T-helper 2 cell treated with Interferon-gamma antibody and Interleukin-4, amounts not matched to agents 100 ng/mL and 5 ng/mL, for 36 hours (primary cell): ENCODE measurements around the gene YAF2. TPM values are rescaled to one million over a fixed set of nuclear protein-coding genes. Genes with fewer than 3 reads are reported as not detected.
"Not testable (repeated sequence)": the region's sequence is repeated elsewhere in the genome, so short reads cannot be mapped to it uniquely, and the experiment has no call there.

ENCODE experiments used
- intact Hi-C: fragments of 100-400 bp; cut with micrococcal nuclease; formaldehyde crosslinking; loops from one replicate; pipeline ENCODE4 v1.15.1; 2023
- total RNA-seq: library from RNA; stranded (reverse); gene quantifications from 2 replicates; pipeline ENCODE4 v1.2.3, GENCODE V29; 2022

YAF2 gene
- total RNA-seq, 1 donor from 2014 or later, result 37.0 TPM

DNA sequence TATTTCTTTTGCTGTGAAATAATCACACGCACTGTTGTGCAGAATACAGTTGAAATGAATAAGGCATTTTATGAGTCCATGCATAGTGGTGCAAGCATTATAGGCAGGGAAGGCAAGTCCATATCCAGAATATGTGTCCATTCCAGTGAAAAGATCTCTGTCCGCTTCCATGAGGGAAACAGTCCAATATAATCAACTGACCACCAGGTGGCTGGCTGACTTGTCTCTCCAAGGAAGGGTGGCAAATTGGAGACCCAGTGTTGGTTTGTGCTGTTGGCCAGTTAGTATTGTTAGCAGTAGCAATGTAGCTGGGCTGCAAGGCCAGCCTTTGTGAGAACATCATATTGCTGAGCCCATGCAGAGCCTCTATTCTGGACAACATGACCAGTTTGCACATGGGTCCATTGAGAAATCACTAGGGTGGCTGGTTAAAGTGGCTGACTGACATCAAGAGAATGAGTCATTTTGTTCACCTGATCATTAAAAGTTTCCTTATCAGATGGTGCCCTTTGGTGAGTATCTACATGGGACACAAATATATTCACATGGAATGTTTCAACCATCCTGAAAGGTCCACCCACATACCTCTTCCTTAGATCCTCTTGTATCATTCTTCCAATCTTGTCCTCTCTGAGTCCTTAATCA is 17.3 kb upstream of the YAF2 start:
- intact Hi-C loops, result no loop called here

GRCh38 chr12:42252645-42253044 is 14.6 kb upstream of the YAF2 start:
- intact Hi-C loops, result not testable (repeated sequence)

DNA sequence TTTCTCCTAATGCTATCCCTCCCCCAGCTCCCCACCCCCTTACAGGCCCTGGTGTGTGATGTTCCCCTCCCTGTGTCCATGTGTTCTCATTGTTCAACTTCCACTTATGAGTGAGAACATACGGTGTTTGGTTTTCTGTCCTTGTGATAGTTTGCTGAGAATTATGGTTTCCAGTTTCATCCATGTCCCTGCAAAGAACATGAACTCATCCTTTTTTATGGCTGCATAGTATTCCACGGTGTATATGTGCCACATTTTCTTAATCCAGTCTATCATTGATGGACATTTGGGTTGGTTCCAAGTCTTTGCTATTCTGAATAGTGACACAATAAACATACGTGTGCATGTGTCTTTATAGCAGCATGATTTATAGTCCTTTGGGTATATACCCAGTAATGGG is 11.0 kb upstream of the YAF2 start:
- intact Hi-C loops, result not testable (repeated sequence)

- intact Hi-C loops, result no loop called here
These were observed 2.2 kb upstream of the YAF2 start for GRCh38 chr12:42240131-42240750.

DNA sequence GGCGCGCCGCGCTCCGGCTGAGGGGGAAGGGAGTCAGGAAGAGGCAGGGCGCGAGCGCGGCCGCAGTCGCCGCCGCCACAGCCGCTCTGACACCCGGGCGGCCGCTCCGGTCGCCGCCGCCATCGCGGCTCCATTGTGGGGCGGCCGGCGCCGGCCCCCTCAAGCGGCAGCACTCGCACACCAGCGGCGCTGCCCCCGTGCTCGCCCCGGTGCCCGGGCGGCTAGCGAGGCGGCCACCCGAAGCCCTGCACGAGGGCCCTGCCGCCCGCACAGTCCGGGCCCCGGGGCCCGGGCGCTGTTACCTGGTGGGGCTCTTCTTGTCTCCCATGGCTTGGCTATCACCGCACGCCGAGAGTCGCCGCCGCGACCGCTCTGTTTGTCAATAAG is 202 bp downstream of the YAF2 start:
- intact Hi-C loops, result loop anchor here (1.0 kb wide), 3 partner anchors 88 to 140 kb away; partner anchors contain the start of genes GXYLT1, PPHLN1 and ZCRB1

- intact Hi-C loops, result loop anchor here (1.0 kb wide), 2 partner anchors 93 to 139 kb away; partner anchors contain the start of gene GXYLT1
These were observed 796 bp downstream of the YAF2 start for GRCh38 chr12:42237052-42237852.

DNA sequence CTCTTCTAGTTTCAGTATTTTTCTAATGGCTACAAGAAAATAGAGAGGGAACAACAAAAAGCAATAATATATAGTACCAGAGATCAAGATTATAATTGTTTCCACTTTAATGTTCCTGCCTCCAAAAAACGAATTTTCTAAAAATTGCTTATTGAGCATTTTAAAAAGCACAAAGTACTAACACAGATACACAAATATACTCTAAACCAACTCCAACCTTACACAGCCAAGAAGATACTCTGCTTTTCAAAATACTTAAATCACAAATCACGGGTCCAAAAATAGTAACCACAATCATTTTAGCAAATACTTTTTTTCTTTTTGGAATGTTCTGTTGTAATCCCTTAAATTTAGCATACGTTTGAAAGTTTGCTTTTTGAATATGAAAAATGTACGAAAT is 2.0 kb downstream of the YAF2 start:
- intact Hi-C loops, result no loop called here

DNA sequence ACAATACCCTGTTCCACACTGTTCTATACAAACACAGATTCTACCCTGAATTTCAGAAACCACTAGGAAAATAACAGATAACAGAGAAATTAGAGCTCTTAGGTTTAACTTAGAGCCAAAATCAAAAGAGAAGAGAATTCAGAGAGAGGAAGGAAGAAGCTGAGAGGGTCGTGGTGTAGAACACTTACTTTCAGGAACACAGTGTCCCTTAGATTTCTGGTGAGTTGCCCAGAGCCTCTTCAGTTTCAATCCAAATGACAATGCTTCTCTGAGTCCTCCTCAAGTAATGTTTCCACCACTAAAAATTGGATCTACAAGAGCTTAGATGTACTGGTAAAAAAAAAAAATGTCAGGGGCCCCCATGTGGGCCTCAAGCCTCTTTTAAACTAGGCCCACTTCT is 2.6 kb downstream of the YAF2 start:
- intact Hi-C loops, result no loop called here

- intact Hi-C loops, result no loop called here
These were observed 3.1 kb downstream of the YAF2 start for GRCh38 chr12:42234970-42235369.

DNA sequence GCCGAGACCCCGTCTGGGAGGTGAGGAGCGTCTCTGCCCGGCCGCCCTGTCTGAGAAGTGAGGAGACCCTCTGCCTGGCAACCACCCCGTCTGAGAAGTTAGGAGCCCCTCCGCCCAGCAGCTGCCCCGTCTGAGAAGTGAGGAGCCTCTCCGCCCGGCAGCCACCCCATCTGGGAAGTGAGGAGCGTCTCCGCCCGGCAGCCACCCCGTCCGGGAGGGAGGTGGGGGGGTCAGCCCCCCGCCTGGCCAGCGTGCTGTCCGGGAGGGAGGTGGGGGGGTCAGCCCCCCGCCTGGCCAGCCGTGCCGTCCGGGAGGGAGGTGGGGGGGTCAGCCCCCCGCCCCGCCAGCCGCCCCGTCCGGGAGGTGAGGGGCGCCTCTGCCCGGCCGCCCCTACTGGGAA is 10.5 kb downstream of the YAF2 start:
- intact Hi-C loops, result not testable (repeated sequence)

GRCh38 chr12:42224501-42224900 is 13.5 kb downstream of the YAF2 start:
- intact Hi-C loops, result not testable (repeated sequence)

- intact Hi-C loops, result no loop called here
These were observed 15.3 kb downstream of the YAF2 start for GRCh38 chr12:42222724-42223123.

- intact Hi-C loops, result no loop called here
These were observed 16.3 kb downstream of the YAF2 start for GRCh38 chr12:42221726-42222125.

DNA sequence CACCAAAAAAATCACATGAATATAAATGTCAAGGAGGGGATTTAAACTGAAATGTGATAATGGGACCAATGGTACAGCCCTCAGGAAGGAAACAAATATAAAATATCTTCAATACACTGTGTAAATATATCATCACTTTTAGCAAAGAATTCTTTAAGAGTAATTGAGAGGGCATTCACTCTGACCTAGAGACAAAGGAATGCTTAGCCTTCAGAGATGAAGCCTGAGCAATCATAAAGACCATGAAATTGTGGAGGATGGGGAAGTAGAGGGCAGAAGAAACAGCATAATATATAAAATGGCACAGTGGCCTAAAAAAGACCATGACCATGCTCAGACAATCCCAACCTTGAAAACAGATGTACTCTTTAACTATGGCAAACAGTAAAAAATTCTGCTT is 20.4 kb downstream of the YAF2 start:
- intact Hi-C loops, result no loop called here

DNA sequence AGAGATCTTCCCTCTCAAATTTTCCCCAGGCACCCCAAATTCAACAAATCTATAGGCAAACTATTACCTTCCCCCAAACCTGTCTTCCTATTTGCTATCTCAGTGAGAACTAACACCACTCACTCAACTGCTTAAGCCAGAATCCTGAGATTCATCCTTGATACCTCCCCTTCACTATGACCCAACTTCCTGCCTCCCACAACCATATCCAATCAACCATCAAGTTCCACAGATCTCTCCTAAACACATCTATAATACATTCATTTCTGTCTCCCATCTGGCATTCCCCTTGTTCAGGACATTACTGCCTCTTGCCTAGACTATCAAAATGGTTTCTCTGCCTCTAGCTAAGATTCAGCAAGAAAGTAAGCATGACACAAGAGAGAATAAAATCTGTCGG is 21.3 kb downstream of the YAF2 start:
- intact Hi-C loops, result no loop called here

DNA sequence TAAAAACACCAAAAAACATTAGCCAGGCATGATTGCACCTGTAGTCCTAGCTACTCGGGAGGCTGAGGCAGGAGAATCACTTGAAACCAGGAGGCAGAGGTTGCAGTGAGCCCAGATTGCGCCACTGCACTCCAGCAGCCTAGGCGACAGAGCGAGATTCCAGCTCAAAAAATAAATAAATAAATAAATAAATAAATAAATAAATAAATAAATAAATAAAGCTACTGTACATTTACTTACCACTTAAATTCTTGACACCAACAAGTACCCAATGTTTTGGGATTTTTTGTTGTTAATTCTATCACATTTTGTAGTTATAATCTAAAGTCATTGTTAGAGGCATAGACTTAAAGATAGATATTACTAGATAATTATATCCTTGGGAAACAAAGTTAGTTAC is 22.3 kb downstream of the YAF2 start:
- intact Hi-C loops, result not testable (repeated sequence)

DNA sequence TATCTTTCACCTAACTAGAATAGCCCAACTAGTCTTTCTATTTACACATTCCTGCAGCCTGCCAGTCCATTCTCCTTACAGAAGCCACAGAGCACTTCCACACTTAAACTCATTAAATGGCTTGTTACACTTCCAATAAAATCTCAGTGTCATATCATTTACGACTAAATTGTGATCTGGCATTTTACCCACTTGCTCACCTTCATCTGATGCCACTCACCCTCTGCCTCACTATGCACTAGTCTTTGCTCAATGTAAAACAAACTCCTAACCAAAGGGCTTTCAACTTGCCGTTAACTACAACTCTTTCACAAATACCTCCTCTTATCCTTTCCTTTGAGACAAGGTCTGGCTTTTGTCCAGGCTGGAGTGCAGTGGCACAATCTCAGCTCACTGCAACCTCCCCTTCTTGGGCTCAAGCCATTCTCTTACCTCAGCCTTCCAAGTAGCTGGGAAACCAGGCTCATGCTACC is 24.1 kb downstream of the YAF2 start:
- intact Hi-C loops, result no loop called here

GRCh38 chr12:42213023-42213422 is 25.0 kb downstream of the YAF2 start:
- intact Hi-C loops, result no loop called here

- intact Hi-C loops, result no loop called here
These were observed 29.5 kb downstream of the YAF2 start for GRCh38 chr12:42208574-42208973.

DNA sequence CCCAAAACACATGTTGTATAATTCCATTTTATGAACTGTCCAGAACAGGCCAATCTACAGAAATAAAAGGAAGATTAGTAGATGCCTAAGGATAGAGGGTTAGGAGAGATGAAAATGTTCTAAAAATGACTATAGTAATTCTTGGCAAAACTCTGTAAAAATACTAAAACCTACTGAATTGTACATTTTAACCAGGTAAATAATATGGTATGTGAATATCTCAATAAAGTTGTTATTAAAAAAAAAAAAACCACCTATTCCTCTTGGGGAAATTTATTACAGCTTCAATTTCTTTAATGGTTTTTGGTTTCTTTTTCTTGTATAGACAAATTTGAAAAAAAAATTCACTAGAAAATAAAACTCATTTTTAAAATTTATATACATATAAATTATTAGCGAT is 33.2 kb downstream of the YAF2 start:
- intact Hi-C loops, result no loop called here

DNA sequence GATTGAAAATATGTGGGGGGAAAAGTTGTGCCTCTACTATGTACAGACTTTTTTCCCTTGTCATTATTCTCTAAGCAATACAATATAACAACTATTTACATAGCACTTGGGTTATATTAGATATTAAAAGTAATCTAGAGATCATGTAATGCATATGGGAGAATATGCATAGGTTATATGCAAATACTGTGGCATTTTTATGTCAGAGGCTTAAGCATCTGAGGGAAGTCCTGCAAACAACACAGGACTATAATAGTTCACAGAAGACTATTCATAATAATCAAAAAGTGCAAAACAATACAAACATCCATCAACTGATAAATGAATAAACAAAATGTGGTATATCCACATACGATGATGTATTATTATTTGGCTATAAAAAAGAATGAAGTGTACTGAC is 33.7 kb downstream of the YAF2 start:
- intact Hi-C loops, result no loop called here

- intact Hi-C loops, result no loop called here
These were observed 37.0 kb downstream of the YAF2 start for GRCh38 chr12:42201063-42201462.
